ENCODE results near the gene KLK14. TPM values are rescaled to one million over a fixed set of nuclear protein-coding genes. Genes with fewer than 3 reads are reported as not detected.

Gene KLK14
- total and polyA plus RNA-seq, 2 of the 8 experiments (the other 6 are each of a cell fraction or from before 2014, with no cell fraction given) = 0.09 to 1.2 TPM

- no peak for TF ChIP-seq CHD7 (IDR thresholded peaks at IDR 0.05; ENCODE audit: insufficient replicate concordance, low read length)
- TF ChIP-seq CTCF (IDR thresholded peaks at IDR 0.05; ENCODE audit: control extremely low read depth in 1 of 3, insufficient read depth in 1 of 3, low read depth in 1 of 3, low read length in 3 of 3) = no peak
- no peak for TF ChIP-seq YY1 (IDR thresholded peaks at IDR 0.05; ENCODE audit: low read depth, low read length)
- TF ChIP-seq NRF1 (IDR thresholded peaks at IDR 0.05; ENCODE audit: low read depth, low read length) = no peak
Measured at GRCh38 chr19:51090471-51090870, 7.8 kb upstream of the KLK14 start (continued).
